Measurements from ENCODE around the gene NCAPH2. TPM values are rescaled to one million over a fixed set of nuclear protein-coding genes. Genes with fewer than 3 reads are reported as not detected.

Gene NCAPH2
- total and polyA plus RNA-seq, 2 of the 13 experiments (the other 11 are each of a cell fraction or from before 2014, with no cell fraction given): 28.1 to 64.4 TPM

DNA sequence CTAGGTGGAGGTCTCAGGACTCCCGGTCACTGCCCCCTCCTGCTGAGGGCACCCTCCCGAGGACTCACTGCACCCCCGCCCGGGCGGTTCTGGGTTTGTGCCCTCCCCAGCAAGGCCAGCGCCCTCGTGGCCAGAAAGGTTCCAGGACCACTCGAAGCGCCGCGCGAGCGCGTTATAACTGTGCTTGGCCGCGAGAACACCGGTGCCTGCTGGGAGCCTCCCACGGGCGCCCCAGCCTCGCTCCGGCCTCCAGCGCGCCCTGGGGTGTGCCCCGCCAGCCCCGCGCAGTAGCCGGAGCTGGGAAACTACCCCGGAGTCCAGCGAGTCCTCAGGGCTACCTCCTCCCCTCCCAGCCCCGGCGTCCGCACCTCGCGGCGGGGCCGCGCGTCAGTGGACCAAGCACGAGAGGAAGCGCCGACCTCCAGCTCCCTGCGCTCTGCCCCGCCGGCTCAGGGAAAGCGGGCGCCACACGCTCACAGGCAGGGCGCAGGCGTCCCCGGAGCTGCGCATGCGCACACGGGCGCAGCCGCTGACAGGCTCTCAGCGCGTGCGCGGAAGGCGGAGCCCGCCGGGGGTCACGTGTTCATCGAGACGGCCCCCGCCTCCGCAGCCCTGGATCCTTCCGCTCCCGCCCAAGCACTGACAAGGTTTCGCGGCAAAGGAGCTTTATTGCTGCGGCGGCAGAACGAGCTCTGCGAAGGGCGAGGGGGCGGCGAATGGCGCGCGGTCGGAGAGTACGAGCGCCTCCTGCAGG is 17.3 kb downstream of the NCAPH2 start, which contains the start of gene SCO2 (continued):
- TF ChIP-seq, protein P1, sequence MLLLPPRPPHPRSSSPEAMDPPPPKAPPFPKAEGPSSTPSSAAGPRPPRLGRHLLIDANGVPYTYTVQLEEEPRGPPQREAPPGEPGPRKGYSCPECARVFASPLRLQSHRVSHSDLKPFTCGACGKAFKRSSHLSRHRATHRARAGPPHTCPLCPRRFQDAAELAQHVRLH (CRISPR knock-in tag; IDR thresholded peaks at IDR 0.05; ENCODE audit: borderline replicate concordance, low read depth): peak; percentile 64; the same call in 1 of the 2 replicates
- TF ChIP-seq GATAD2A (CRISPR knock-in tag; IDR thresholded peaks at IDR 0.05) (peak; percentile 42; the same call in 1 of the 2 replicates), ZNF556 (CRISPR knock-in tag; IDR thresholded peaks at IDR 0.05; ENCODE audit: borderline replicate concordance) (peak; percentile 26; the same call in 1 of the 2 replicates), STAG1 (CRISPR knock-in tag; IDR thresholded peaks at IDR 0.05) (peak; percentile 39; the same call in 1 of the 2 replicates), KAT7 (CRISPR knock-in tag; IDR thresholded peaks at IDR 0.05; ENCODE audit: borderline replicate concordance) (peak; percentile 66; the same call in 1 of the 2 replicates), EHMT2 (IDR thresholded peaks at IDR 0.05; ENCODE audit: borderline replicate concordance, low read depth, low read length) (no peak), SAP130 (CRISPR knock-in tag; IDR thresholded peaks at IDR 0.05; ENCODE audit: low read depth) (peak; percentile 83), THAP11 (CRISPR knock-in tag; IDR thresholded peaks at IDR 0.05) (peak; percentile 74), YEATS2 (CRISPR knock-in tag; IDR thresholded peaks at IDR 0.05; ENCODE audit: borderline replicate concordance) (peak; percentile 50), KLF9 (CRISPR knock-in tag; IDR thresholded peaks at IDR 0.05; ENCODE audit: low read depth) (0 out of 2 replicates have a peak, but pooled peaks have one; percentile 60), FOXM1 (CRISPR knock-in tag; IDR thresholded peaks at IDR 0.05) (0 out of 2 replicates have a peak, but pooled peaks have one; percentile 14), ZNF674 (CRISPR knock-in tag; IDR thresholded peaks at IDR 0.05; ENCODE audit: low read depth) (peak; percentile 97; the same call in 1 of the 2 replicates), SP5 (CRISPR knock-in tag; IDR thresholded peaks at IDR 0.05; ENCODE audit: borderline replicate concordance, low read depth) (peak; percentile 79), ZNF605 (CRISPR knock-in tag; IDR thresholded peaks at IDR 0.05) (peak; percentile 60; the same call in 1 of the 2 replicates), SMAD9 (CRISPR knock-in tag; IDR thresholded peaks at IDR 0.05) (0 out of 2 replicates have a peak, but pooled peaks have one; percentile 65), ZNF530 (CRISPR knock-in tag; IDR thresholded peaks at IDR 0.05; ENCODE audit: low read depth) (no peak), ZNF839 (CRISPR knock-in tag; IDR thresholded peaks at IDR 0.05; ENCODE audit: borderline replicate concordance) (peak; percentile 93)
- TF ChIP-seq, protein P2, sequence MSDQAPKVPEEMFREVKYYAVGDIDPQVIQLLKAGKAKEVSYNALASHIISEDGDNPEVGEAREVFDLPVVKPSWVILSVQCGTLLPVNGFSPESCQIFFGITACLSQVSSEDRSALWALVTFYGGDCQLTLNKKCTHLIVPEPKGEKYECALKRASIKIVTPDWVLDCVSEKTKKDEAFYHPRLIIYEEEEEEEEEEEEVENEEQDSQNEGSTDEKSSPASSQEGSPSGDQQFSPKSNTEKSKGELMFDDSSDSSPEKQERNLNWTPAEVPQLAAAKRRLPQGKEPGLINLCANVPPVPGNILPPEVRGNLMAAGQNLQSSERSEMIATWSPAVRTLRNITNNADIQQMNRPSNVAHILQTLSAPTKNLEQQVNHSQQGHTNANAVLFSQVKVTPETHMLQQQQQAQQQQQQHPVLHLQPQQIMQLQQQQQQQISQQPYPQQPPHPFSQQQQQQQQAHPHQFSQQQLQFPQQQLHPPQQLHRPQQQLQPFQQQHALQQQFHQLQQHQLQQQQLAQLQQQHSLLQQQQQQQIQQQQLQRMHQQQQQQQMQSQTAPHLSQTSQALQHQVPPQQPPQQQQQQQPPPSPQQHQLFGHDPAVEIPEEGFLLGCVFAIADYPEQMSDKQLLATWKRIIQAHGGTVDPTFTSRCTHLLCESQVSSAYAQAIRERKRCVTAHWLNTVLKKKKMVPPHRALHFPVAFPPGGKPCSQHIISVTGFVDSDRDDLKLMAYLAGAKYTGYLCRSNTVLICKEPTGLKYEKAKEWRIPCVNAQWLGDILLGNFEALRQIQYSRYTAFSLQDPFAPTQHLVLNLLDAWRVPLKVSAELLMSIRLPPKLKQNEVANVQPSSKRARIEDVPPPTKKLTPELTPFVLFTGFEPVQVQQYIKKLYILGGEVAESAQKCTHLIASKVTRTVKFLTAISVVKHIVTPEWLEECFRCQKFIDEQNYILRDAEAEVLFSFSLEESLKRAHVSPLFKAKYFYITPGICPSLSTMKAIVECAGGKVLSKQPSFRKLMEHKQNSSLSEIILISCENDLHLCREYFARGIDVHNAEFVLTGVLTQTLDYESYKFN (CRISPR knock-in tag; conservative IDR thresholded peaks at IDR 0.05): peak; percentile 6
- TF ChIP-seq, protein P3, sequence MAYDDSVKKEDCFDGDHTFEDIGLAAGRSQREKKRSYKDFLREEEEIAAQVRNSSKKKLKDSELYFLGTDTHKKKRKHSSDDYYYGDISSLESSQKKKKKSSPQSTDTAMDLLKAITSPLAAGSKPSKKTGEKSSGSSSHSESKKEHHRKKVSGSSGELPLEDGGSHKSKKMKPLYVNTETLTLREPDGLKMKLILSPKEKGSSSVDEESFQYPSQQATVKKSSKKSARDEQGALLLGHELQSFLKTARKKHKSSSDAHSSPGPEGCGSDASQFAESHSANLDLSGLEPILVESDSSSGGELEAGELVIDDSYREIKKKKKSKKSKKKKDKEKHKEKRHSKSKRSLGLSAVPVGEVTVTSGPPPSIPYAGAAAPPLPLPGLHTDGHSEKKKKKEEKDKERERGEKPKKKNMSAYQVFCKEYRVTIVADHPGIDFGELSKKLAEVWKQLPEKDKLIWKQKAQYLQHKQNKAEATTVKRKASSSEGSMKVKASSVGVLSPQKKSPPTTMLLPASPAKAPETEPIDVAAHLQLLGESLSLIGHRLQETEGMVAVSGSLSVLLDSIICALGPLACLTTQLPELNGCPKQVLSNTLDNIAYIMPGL (CRISPR knock-in tag; IDR thresholded peaks at IDR 0.05; ENCODE audit: borderline replicate concordance in 1 of 2, low read depth in 1 of 2): peak; percentile 83
- TF ChIP-seq, protein P4, sequence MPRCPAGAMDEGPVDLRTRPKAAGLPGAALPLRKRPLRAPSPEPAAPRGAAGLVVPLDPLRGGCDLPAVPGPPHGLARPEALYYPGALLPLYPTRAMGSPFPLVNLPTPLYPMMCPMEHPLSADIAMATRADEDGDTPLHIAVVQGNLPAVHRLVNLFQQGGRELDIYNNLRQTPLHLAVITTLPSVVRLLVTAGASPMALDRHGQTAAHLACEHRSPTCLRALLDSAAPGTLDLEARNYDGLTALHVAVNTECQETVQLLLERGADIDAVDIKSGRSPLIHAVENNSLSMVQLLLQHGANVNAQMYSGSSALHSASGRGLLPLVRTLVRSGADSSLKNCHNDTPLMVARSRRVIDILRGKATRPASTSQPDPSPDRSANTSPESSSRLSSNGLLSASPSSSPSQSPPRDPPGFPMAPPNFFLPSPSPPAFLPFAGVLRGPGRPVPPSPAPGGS (CRISPR knock-in tag; IDR thresholded peaks at IDR 0.05): no peak
- TF ChIP-seq, protein P5, sequence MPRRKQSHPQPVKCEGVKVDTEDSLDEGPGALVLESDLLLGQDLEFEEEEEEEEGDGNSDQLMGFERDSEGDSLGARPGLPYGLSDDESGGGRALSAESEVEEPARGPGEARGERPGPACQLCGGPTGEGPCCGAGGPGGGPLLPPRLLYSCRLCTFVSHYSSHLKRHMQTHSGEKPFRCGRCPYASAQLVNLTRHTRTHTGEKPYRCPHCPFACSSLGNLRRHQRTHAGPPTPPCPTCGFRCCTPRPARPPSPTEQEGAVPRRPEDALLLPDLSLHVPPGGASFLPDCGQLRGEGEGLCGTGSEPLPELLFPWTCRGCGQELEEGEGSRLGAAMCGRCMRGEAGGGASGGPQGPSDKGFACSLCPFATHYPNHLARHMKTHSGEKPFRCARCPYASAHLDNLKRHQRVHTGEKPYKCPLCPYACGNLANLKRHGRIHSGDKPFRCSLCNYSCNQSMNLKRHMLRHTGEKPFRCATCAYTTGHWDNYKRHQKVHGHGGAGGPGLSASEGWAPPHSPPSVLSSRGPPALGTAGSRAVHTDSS (CRISPR knock-in tag; conservative IDR thresholded peaks at IDR 0.05): no peak

Data from HepG2 (cell line).